Measurements from ENCODE around the gene RAMP3. TPM values are rescaled to one million over a fixed set of nuclear protein-coding genes. Genes with fewer than 3 reads are reported as not detected.

RAMP3 gene
- polyA plus RNA-seq, 2 of the 4 experiments (the other 2 are of a cell fraction): not detected

- no peak for TF ChIP-seq REST (IDR thresholded peaks at IDR 0.05)
- TF ChIP-seq ZFP36 (IDR thresholded peaks at IDR 0.05; ENCODE audit: borderline replicate concordance, partially characterized antibody): no peak
- no peak for TF ChIP-seq HDAC2 (IDR thresholded peaks at IDR 0.05)
- no peak for TF ChIP-seq NFE2L2 (conservative IDR thresholded peaks at IDR 0.05; ENCODE audit: low read length)
- TF ChIP-seq USF2 (IDR thresholded peaks at IDR 0.05): no peak
- no peak for TF ChIP-seq KDM5A (IDR thresholded peaks at IDR 0.05)
- no peak for TF ChIP-seq HEYL (CRISPR knock-in tag; IDR thresholded peaks at IDR 0.05)
- TF ChIP-seq CEBPB (IDR thresholded peaks at IDR 0.05): no peak
- TF ChIP-seq HES2 (IDR thresholded peaks at IDR 0.05): no peak
- TF ChIP-seq JUNB (IDR thresholded peaks at IDR 0.05): no peak
- TF ChIP-seq ZC3H11A (IDR thresholded peaks at IDR 0.05): no peak
- TF ChIP-seq EP300 (IDR thresholded peaks at IDR 0.05): no peak
These were observed 31.4 kb upstream of the RAMP3 start (continued) for GRCh38 chr7:45126201-45126600.

GRCh38 chr7:45126920-45127319 is 30.7 kb upstream of the RAMP3 start:
- POLR2A ChIA-PET: no interaction called here
- CTCF ChIA-PET: interaction anchor here (0.8 to 2.4 kb wide), 4 partner anchors 8 to 536 kb away, joined by 3 to 11 read pairs (median 3); no protein-coding TSS in a partner anchor
- no peak overlapping the region for H3K4me2 ChIP-seq
- TF ChIP-seq TP53 (CRISPR knock-in tag; IDR thresholded peaks at IDR 0.05): no peak
- TF ChIP-seq CHD2 (IDR thresholded peaks at IDR 0.05; ENCODE audit: low read length, partially characterized antibody): no peak
- no peak for TF ChIP-seq CTCF (IDR thresholded peaks at IDR 0.05)
- no peak for TF ChIP-seq NPAS2 (CRISPR knock-in tag; IDR thresholded peaks at IDR 0.05; ENCODE audit: borderline replicate concordance)
- no peak overlapping the region for H3K27ac ChIP-seq
- no peaks in the 10 kb centered on the region for H3K9me3 ChIP-seq
- FAIRE-seq: no peak
- H3K4me3 ChIP-seq: no peak overlapping the region
- 61% methylated on average over 6 of the region's 6 CpGs for WGBS (ENCODE audit: missing lambda C conversion rate)
- H3K4me1 ChIP-seq: no peaks in the 10 kb centered on the region
- DNase-seq (ENCODE audit: low read depth in 1 of 2, low spot score in 1 of 2): no peak
- ATAC-seq: no peak

- ATAC-seq (peak in 1 of 2 experiments; percentile 20; a peak in 1 of 6 replicates), DNase-seq (ENCODE audit: low read depth in 1 of 2, low spot score in 1 of 2) (no peak), FAIRE-seq (no peak)
- ChIA-PET POLR2A (no interaction called here), CTCF (interaction anchor here (1.5 kb wide), 1 partner anchor 272 kb away, joined by 4 read pairs; no protein-coding TSS in a partner anchor)
- H3K4me3 ChIP-seq: no peak overlapping the region
- H3K9me3 ChIP-seq: no peaks in the 10 kb centered on the region
- no peaks in the 10 kb centered on the region for H3K4me1 ChIP-seq
- 77% methylated on average over 15 of the region's 15 CpGs for WGBS (ENCODE audit: missing lambda C conversion rate)
- H3K4me2 ChIP-seq: no peak overlapping the region
- H3K27ac ChIP-seq: no peak overlapping the region
- no peak for TF ChIP-seq MAFK (IDR thresholded peaks at IDR 0.05; ENCODE audit: partially characterized antibody)
- TF ChIP-seq NFE2L2 (conservative IDR thresholded peaks at IDR 0.05; ENCODE audit: low read length): no peak
- no peak for TF ChIP-seq EHF (CRISPR knock-in tag; IDR thresholded peaks at IDR 0.05)
- TF ChIP-seq TFCP2L1 (CRISPR knock-in tag; IDR thresholded peaks at IDR 0.05): no peak
- TF ChIP-seq USF2 (IDR thresholded peaks at IDR 0.05): no peak
- no peak for TF ChIP-seq MYC (IDR thresholded peaks at IDR 0.05; ENCODE audit: borderline replicate concordance, low read length)
- TF ChIP-seq FOXS1 (CRISPR knock-in tag; IDR thresholded peaks at IDR 0.05): no peak
- TF ChIP-seq ESRRA (IDR thresholded peaks at IDR 0.05; ENCODE audit: borderline replicate concordance, low read length): no peak
- TF ChIP-seq RFX5 (IDR thresholded peaks at IDR 0.05): no peak
- no peak for TF ChIP-seq RCOR1 (IDR thresholded peaks at IDR 0.05; ENCODE audit: low read depth, low read length)
- no peak for TF ChIP-seq HOXB5 (CRISPR knock-in tag; IDR thresholded peaks at IDR 0.05)
- TF ChIP-seq BCL3 (IDR thresholded peaks at IDR 0.05): no peak
- TF ChIP-seq NR3C1 (IDR thresholded peaks at IDR 0.05): no peak
- TF ChIP-seq CHD4 (IDR thresholded peaks at IDR 0.05; ENCODE audit: borderline replicate concordance): no peak
- TF ChIP-seq HOXB13 (CRISPR knock-in tag; IDR thresholded peaks at IDR 0.05; ENCODE audit: low read depth): no peak
- no peak for TF ChIP-seq JUNB (IDR thresholded peaks at IDR 0.05)
These were observed 28.3 kb upstream of the RAMP3 start for GRCh38 chr7:45129181-45129800.

Measured in A549 (cell line).